Measurements from ENCODE around the gene NPY4R.
"Not testable (repeated sequence)": the region's sequence is repeated elsewhere in the genome, so short reads cannot be mapped to it uniquely, and the experiment has no call there.

NPY4R gene

GRCh38 chr10:46455992-46456391 is 9.8 kb downstream of the NPY4R start:
- DNase-seq (ENCODE audit: low read depth): not testable (repeated sequence)

GRCh38 chr10:46451365-46451764 is 14.4 kb downstream of the NPY4R start:
- not testable (repeated sequence) for DNase-seq (ENCODE audit: low read depth)

- not testable (repeated sequence) for DNase-seq (ENCODE audit: low read depth)
Observed at GRCh38 chr10:46450829-46451228, 14.9 kb downstream of the NPY4R start.

GRCh38 chr10:46447439-46447838 is 18.3 kb downstream of the NPY4R start:
- DNase-seq (ENCODE audit: low read depth): not testable (repeated sequence)

- DNase-seq (ENCODE audit: low read depth): not testable (repeated sequence)
Observed at GRCh38 chr10:46445389-46446122, 20.2 kb downstream of the NPY4R start.

DNA sequence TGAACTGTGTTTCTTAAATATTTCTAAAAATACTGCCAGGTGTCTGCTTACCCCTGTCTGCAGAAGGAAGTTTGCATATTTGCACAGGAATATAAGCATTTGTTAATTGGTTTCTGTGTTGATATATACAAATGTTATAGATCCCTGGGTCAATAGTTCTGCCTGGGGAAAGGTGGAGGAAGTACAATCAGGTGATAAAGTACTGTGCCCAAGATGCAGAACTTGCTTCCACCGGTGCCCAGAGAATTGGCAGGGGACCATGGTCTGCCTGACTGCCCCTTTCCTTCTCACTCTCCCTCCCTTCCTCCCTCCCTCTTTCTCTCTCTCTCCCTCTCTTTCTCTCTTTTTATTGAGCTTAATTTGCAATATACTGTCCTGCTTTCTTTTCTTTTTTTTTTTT is 22.3 kb downstream of the NPY4R start:
- DNase-seq (ENCODE audit: low read depth): not testable (repeated sequence)

GRCh38 chr10:46442706-46443275 is 23.0 kb downstream of the NPY4R start:
- not testable (repeated sequence) for DNase-seq (ENCODE audit: low read depth)

DNA sequence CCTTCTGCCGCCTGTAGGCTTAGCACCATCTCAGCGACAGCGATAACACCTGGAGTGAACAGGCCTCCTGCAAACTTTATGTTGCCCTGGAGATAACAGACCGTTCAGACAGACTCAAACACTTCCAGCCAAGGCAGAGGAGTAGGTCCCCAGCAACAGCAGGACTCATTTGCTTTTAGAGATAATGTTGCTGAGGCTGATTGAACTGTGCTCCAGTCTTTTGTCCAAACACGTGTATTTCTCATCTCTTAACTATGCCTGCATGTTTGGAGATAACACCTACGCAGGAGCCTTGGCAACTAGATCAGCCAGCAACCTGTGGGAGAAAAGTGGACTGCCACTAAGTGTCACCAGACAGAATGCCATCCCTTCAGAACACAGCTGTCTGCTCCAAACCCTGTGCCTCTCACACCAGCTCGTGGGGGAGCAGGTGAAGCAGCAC is 23.9 kb downstream of the NPY4R start:
- not testable (repeated sequence) for DNase-seq (ENCODE audit: low read depth)

GRCh38 chr10:46440942-46441341 is 24.8 kb downstream of the NPY4R start:
- not testable (repeated sequence) for DNase-seq (ENCODE audit: low read depth)

DNA sequence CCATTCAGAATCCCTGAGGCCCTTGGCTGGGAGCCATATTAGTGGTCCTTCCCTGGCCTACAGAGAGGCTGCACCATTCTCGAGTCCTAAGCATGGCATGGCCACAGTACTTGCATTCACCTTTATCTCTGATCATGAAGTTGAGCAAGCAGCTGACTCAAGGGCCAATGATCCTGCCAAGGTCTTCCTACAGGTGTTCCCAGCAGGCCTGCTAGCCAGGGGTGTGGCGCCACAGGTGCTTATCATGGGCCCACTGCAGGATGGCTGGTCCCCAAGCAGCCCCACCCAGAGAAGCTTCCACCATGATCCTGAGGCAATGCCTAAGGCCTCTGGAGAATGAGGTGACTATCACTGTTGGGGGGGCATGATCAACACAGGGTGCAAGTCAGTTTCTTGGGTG is 42.2 kb downstream of the NPY4R start:
- DNase-seq (ENCODE audit: low read depth): not testable (repeated sequence)

DNA sequence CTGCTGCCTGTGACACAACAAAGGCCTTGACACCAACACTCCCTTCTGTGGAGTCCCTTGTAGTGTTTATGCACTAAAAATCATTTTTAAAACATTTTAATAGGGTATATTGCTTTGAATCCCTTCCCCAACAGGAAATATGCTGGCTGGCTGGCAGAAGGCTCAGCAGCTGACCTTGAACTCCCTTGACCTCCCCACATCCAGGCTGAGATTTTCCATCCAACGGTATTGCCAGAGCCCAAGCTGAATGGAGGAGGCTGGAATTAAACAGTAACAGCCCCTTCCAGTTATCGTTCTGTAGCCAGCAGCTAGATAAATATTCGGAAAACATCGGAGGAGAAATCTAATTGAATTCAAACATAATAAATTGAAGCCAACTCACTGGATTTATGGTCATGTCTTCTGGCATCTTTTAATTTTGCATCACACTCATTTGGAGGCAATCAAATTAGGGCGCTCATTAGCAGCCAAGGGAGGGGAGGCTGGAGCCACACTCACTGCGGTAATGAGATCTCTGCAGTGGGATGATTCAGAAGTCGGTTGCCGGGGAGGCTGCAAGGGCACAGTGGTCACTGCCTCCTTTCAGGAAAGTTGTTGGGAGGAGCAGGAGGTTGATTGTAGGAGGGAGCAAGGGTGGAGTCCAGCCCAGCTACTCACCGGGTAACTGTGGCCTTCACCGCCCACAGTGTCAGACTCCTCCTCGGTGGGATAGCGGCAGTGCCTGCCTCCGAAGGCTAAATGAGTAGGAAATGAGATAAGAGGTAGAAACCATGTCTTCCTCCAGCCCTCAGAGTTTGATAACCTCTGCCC is 46.0 kb downstream of the NPY4R start:
- DNase-seq (ENCODE audit: low read depth): not testable (repeated sequence)

GRCh38 chr10:46418283-46418682 is 47.5 kb downstream of the NPY4R start:
- not testable (repeated sequence) for DNase-seq (ENCODE audit: low read depth)

- not testable (repeated sequence) for DNase-seq (ENCODE audit: low read depth)
Observed at GRCh38 chr10:46415291-46415690, 50.5 kb downstream of the NPY4R start.

DNA sequence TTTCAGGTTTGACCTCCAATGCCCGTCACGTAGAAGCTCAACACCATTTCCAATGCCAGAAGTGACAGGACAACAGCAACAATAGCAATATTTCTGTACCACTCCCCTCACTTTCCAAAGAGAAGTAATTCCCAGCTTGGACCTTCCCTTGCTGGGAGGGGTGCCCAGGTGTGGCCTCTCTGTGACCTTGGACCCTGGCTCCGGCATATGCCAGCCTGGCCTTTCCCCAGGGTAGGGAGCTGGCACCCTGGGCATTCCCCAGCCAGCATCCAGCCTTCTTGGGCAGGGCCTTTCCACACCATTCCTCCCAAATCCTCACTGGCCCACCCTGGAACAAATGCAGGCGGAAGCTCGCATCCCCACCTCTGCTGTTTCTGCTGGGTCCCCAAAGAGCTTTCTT is 53.1 kb downstream of the NPY4R start:
- DNase-seq (ENCODE audit: low read depth): not testable (repeated sequence)

GRCh38 chr10:46411123-46411522 is 54.6 kb downstream of the NPY4R start:
- DNase-seq (ENCODE audit: low read depth): not testable (repeated sequence)
